ENCODE measurements around the gene LRRC53. TPM values are rescaled to one million over a fixed set of nuclear protein-coding genes. Genes with fewer than 3 reads are reported as not detected.

The LRRC53 gene
- total and polyA plus RNA-seq, 2 of the 4 experiments (the other 2 are of a cell fraction) = not detected

GRCh38 chr1:74504125-74504932 lies 8.1 kb downstream of the LRRC53 start:
- BruUV-seq (replicated peaks) = no TSS peak
- WGBS, 2 experiments (ENCODE audit: extremely low coverage in 2 of 2, insufficient read length in 1 of 2) = 7% methylated on average over 2 of the region's 15 CpGs; no CpG with 5 or more reads in 1 of the 2 experiments
- H3K56ac ChIP-seq (ENCODE audit: extremely low read depth, insufficient read depth, low read length) = no peak overlapping the region
- H3K36me3 ChIP-seq (ENCODE audit: control insufficient read depth, insufficient read depth, low read length) = no peaks in the 10 kb centered on the region
- H3K18ac ChIP-seq (ENCODE audit: low read depth, low read length) = no peak overlapping the region
- H4K20me1 ChIP-seq (ENCODE audit: insufficient read depth, low read length) = no peaks in the 10 kb centered on the region
- H4K91ac ChIP-seq (ENCODE audit: insufficient read depth, low read depth, low read length) = no peak overlapping the region
- no peak overlapping the region for H4K8ac ChIP-seq (ENCODE audit: low read depth in 2 of 2, low read length in 2 of 2)
- H3K79me1 ChIP-seq (ENCODE audit: low read depth in 1 of 2, low read length in 2 of 2) = no peaks in the 10 kb centered on the region
- no peak overlapping the region for H2BK20ac ChIP-seq (ENCODE audit: low read depth, low read length)
- H4K5ac ChIP-seq (ENCODE audit: low read depth, low read length) = no peak overlapping the region
- H2BK15ac ChIP-seq (ENCODE audit: low read depth, low read length) = no peak overlapping the region
- no peak overlapping the region for H2AK5ac ChIP-seq (ENCODE audit: low read depth, low read length)
- POLR2A ChIA-PET (ENCODE audit: unreplicated experiment) = no interaction called here
- no peak overlapping the region for H2BK5ac ChIP-seq (ENCODE audit: low read depth, low read length, poor library complexity, severe bottlenecking)
- no peaks in the 10 kb centered on the region for H3K4me1 ChIP-seq (ENCODE audit: control insufficient read depth, insufficient read depth, low read length)
- no peaks in the 10 kb centered on the region for H3K9me1 ChIP-seq (ENCODE audit: insufficient read depth, low read length)
- no peak overlapping the region for H2AK9ac ChIP-seq (replicated peaks; ENCODE audit: low read depth, low read length, poor library complexity)
- H3K9ac ChIP-seq (ENCODE audit: low read depth, low read length) = no peak overlapping the region
- H3K27me3 ChIP-seq (ENCODE audit: control insufficient read depth, insufficient read depth, low read length) = no peaks in the 10 kb centered on the region
- in situ Hi-C loops (cut with MboI; ENCODE audit: low sequenced_read_pairs) = no loop called here
- H3K23ac ChIP-seq (ENCODE audit: low read depth, low read length) = no peak overlapping the region
- ATAC-seq (ENCODE audit: low read depth) (peak; percentile 87), DNase-seq (peak; percentile 50)
- H3K27ac ChIP-seq (ENCODE audit: insufficient read depth, low read length) = no peak overlapping the region
- H3K9me3 ChIP-seq (ENCODE audit: control insufficient read depth, insufficient read depth, low read length) = no peaks in the 10 kb centered on the region
- H3K4me2 ChIP-seq (ENCODE audit: low read depth, low read length) = no peak overlapping the region
- dilution Hi-C loops (cut with HindIII; ENCODE audit: low sequenced_read_pairs, unreplicated experiment) = no loop called here
- H2AFZ ChIP-seq (replicated peaks; ENCODE audit: low read length, poor library complexity) = peak overlapping the region; percentile 47
- intact Hi-C loops (cut with micrococcal nuclease) = loop anchor here (1.0 to 10.0 kb wide), 3 partner anchors 190 to 664 kb away; no protein-coding TSS in a partner anchor
- H3K4me3 ChIP-seq (ENCODE audit: insufficient read depth, low read depth, low read length) = no peak overlapping the region
- H3K4ac ChIP-seq (ENCODE audit: low read depth, low read length) = no peak overlapping the region
- CTCF ChIA-PET = interaction anchor here (0.6 to 1.2 kb wide), 3 partner anchors 16 to 826 kb away, joined by 3 to 4 read pairs (median 3); no protein-coding TSS in a partner anchor
- no peak overlapping the region for H2BK120ac ChIP-seq (ENCODE audit: low read depth, low read length)
- no peak overlapping the region for H3K14ac ChIP-seq (replicated peaks; ENCODE audit: low read depth, low read length)
- TF ChIP-seq RAD21 (IDR thresholded peaks at IDR 0.05; ENCODE audit: low read length) (peak; percentile 86), MXI1 (IDR thresholded peaks at IDR 0.05; ENCODE audit: borderline replicate concordance, low read depth, low read length) (no peak), RFX5 (IDR thresholded peaks at IDR 0.05; ENCODE audit: low read depth, low read length) (no peak), POLR2A (IDR thresholded peaks at IDR 0.05; ENCODE audit: low read depth, low read length) (no peak), CHD1 (IDR thresholded peaks at IDR 0.05; ENCODE audit: low read depth, low read length) (no peak), BHLHE40 (IDR thresholded peaks at IDR 0.05; ENCODE audit: low read depth, low read length) (no peak), CTCF (conservative IDR thresholded peaks at IDR 0.05; ENCODE audit: low read depth, low read length) (peak; percentile 87), FOS (IDR thresholded peaks at IDR 0.05; ENCODE audit: low read depth, low read length) (no peak), RCOR1 (IDR thresholded peaks at IDR 0.05; ENCODE audit: insufficient replicate concordance, low read length) (no peak), MAFK (IDR thresholded peaks at IDR 0.05; ENCODE audit: low read depth, low read length) (no peak), CEBPB (IDR thresholded peaks at IDR 0.05; ENCODE audit: low read depth, low read length) (no peak), NFE2L2 (IDR thresholded peaks at IDR 0.05; ENCODE audit: low read depth, low read length) (no peak), ELK1 (IDR thresholded peaks at IDR 0.05; ENCODE audit: borderline replicate concordance, low read depth, low read length) (no peak), MAZ (IDR thresholded peaks at IDR 0.05; ENCODE audit: borderline replicate concordance, low read depth, low read length) (no peak)
- TF ChIP-seq, protein P1, sequence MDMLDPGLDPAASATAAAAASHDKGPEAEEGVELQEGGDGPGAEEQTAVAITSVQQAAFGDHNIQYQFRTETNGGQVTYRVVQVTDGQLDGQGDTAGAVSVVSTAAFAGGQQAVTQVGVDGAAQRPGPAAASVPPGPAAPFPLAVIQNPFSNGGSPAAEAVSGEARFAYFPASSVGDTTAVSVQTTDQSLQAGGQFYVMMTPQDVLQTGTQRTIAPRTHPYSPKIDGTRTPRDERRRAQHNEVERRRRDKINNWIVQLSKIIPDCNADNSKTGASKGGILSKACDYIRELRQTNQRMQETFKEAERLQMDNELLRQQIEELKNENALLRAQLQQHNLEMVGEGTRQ (IDR thresholded peaks at IDR 0.05; ENCODE audit: low read depth, low read length) = no peak
